ENCODE results near the gene AOC2. TPM values are rescaled to one million over a fixed set of nuclear protein-coding genes. Genes with fewer than 3 reads are reported as not detected.
A peak's percentile ranks its signal among the peaks of the same experiment; 100 is the strongest.

Gene AOC2
- total and polyA plus RNA-seq, 2 of the 13 experiments (the other 11 are each of a cell fraction or from before 2014, with no cell fraction given) = 1.2 to 3.3 TPM

GRCh38 chr17:42891539-42892152 is 47.3 kb downstream of the AOC2 start (continued):
- TF ChIP-seq RXRB (CRISPR knock-in tag; IDR thresholded peaks at IDR 0.05; ENCODE audit: borderline replicate concordance) (peak; percentile 85), ZNF362 (CRISPR knock-in tag; IDR thresholded peaks at IDR 0.05; ENCODE audit: borderline replicate concordance) (no peak), ZFP91 (CRISPR knock-in tag; IDR thresholded peaks at IDR 0.05; ENCODE audit: borderline replicate concordance) (peak; percentile 51), FOXP1 (IDR thresholded peaks at IDR 0.05) (no peak), FOXP1 (CRISPR knock-in tag; IDR thresholded peaks at IDR 0.05) (peak; percentile 90), GTF3A (CRISPR knock-in tag; conservative IDR thresholded peaks at IDR 0.05) (no peak), TRIM24 (CRISPR knock-in tag; IDR thresholded peaks at IDR 0.05) (no peak), SRY (CRISPR knock-in tag; IDR thresholded peaks at IDR 0.05) (no peak), MEIS2 (CRISPR knock-in tag; IDR thresholded peaks at IDR 0.05) (peak; percentile 73; the same call in 1 of the 2 replicates), ZNF530 (CRISPR knock-in tag; IDR thresholded peaks at IDR 0.05; ENCODE audit: low read depth) (no peak), NCOA2 (CRISPR knock-in tag; IDR thresholded peaks at IDR 0.05) (peak; percentile 52; the same call in 1 of the 2 replicates), ZNF616 (CRISPR knock-in tag; IDR thresholded peaks at IDR 0.05; ENCODE audit: low read depth) (no peak), ZNF597 (CRISPR knock-in tag; IDR thresholded peaks at IDR 0.05) (no peak), ZKSCAN5 (CRISPR knock-in tag; IDR thresholded peaks at IDR 0.05) (no peak), TBX2 (CRISPR knock-in tag; IDR thresholded peaks at IDR 0.05; ENCODE audit: borderline replicate concordance) (peak; percentile 89), ZNF441 (CRISPR knock-in tag; IDR thresholded peaks at IDR 0.05; ENCODE audit: borderline replicate concordance) (peak; percentile 59; the same call in 1 of the 2 replicates), FOXP4 (CRISPR knock-in tag; IDR thresholded peaks at IDR 0.05) (peak; percentile 92), RARA (CRISPR knock-in tag; IDR thresholded peaks at IDR 0.05) (peak; percentile 47; the same call in 1 of the 2 replicates), DBP (CRISPR knock-in tag; IDR thresholded peaks at IDR 0.05; ENCODE audit: not compliant biosample characterization) (no peak), ZNF10 (CRISPR knock-in tag; IDR thresholded peaks at IDR 0.05; ENCODE audit: borderline replicate concordance, low read depth) (no peak), SP140L (CRISPR knock-in tag; IDR thresholded peaks at IDR 0.05; ENCODE audit: borderline replicate concordance) (no peak), ZNF615 (CRISPR knock-in tag; IDR thresholded peaks at IDR 0.05; ENCODE audit: borderline replicate concordance) (peak; percentile 32; the same call in 1 of the 2 replicates), ZSCAN31 (CRISPR knock-in tag; IDR thresholded peaks at IDR 0.05; ENCODE audit: low read depth) (peak; percentile 47; the same call in 1 of the 2 replicates), HMG20A (CRISPR knock-in tag; IDR thresholded peaks at IDR 0.05; ENCODE audit: borderline replicate concordance) (peak; percentile 35; the same call in 1 of the 2 replicates), ZNF547 (CRISPR knock-in tag; IDR thresholded peaks at IDR 0.05) (no peak)

All from HepG2 (cell line).